H4 (cell line): Measurements from ENCODE around the gene PPP1R3F. TPM values are rescaled to one million over a fixed set of nuclear protein-coding genes. Genes with fewer than 3 reads are reported as not detected.
"Not testable (repeated sequence)": the region's sequence is repeated elsewhere in the genome, so short reads cannot be mapped to it uniquely, and the experiment has no call there.

Source experiments
- DNase-seq: peaks from one replicate; pipeline ENCODE4 v3.0.0-alpha.2; 2015; ENCODE audit warnings: low spot score
- total RNA-seq: library from RNA; depleted of rRNA; stranded (reverse); fragments of >200 nt; shearing (Covaris generic); gene quantifications from 2 replicates; pipeline ENCODE4 v1.2.3, GENCODE V29; 2014

The PPP1R3F gene
- total RNA-seq, 1 experiment from 2014 or later: 10.5 TPM

- no peak for DNase-seq
Observed at GRCh38 chrX:49273181-49273727, 3.7 kb downstream of the PPP1R3F start.

DNA sequence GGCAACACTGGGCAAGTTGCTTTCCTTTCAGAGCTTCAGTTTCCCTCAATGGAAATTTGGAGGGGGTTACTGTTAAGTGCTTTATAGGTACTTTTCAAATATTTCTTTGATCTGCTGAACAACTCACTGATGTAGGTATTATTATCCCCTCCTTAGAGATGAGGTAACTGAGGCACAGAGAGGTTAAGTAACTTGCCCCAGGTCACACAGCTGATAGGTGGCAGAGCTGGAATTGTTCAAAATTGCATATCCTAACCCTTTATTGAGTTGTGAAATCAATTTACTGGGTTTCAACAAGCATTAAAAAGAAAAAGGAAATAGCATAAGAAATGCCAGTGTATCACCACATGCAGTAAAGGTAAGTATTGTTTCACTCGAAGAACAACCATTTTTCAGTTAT is 6.6 kb downstream of the PPP1R3F start:
- no peak for DNase-seq

- no peak for DNase-seq
Observed at GRCh38 chrX:49276671-49277534, 7.3 kb downstream of the PPP1R3F start.

DNA sequence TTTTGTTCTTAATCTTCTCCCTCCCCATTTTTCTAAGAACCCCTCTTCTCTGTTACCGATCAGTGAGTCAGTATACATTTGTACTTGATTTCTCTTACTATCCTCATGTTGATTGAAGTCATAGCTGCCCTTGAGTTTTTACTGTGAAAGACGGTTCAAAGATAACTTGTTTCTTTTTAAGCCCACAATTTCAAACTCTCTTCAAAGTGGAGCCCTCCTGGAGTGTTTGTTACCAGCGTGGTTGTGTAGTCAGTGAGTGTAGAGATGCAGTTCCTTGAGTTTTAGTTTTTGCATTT is 7.9 kb downstream of the PPP1R3F start:
- DNase-seq: no peak

GRCh38 chrX:49278081-49278480 is 8.5 kb downstream of the PPP1R3F start:
- no peak for DNase-seq

GRCh38 chrX:49282647-49283011 is 13.0 kb downstream of the PPP1R3F start:
- no peak for DNase-seq

GRCh38 chrX:49284212-49284611 is 14.6 kb downstream of the PPP1R3F start:
- no peak for DNase-seq

DNA sequence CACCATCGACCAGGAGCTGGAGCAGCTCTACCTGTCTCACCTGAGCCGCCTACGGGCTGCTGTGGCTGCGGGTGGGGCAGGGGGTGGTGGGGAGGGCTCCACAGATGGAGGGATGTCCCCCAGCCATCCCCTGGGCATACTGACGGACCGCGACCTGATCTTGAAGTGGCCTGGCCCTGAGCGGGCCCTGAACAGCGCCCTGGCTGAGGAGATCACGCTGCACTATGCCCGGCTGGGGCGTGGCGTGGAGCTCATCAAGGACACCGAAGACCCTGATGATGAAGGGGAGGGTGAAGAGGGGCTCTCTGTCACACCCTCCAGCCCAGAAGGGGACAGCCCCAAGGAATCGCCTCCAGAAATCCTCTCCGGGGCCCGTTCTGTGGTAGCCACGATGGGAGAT is 16.5 kb downstream of the PPP1R3F start:
- no peak for DNase-seq

- no peak for DNase-seq
Observed at GRCh38 chrX:49286581-49286980, 17.0 kb downstream of the PPP1R3F start.

- DNase-seq: no peak
Observed at GRCh38 chrX:49287665-49288064, 18.1 kb downstream of the PPP1R3F start.

- no peak for DNase-seq
Observed at GRCh38 chrX:49290215-49290614, 20.6 kb downstream of the PPP1R3F start.

DNA sequence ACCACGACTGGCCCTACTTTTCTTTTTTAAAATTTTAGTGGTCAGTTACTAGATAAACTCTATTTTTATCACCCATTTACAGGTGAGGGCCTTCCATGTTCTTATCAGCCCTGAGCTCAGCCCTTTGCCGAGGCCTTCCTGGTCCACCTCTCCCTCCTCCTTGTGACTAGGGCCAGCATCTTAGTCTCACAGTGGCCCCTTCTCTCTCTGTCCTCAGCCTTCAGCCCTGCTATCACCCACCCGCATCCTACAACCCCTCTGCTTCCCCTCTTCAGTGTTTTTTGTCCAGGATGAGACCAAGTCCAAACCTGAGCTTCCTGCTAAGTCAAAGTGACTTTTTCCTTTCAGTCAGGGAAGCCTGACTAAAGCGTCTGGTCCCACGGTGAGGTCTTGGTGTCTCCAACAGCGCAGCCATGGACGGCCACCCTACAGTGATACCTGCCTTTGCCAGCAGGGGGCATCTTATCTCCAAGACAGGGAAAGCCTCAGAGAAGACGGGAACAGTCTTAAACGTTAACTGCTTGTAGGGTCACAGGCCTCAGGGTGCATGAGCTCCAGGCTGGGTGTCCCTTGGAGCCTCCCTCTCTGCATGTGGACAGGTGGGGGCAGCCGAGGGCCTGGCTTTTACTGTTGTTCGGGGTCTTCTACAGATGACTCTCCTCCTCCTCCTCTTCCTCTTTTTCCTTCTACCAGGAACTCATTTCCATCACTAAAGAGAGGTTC is 22.2 kb downstream of the PPP1R3F start:
- peak; percentile 53 for DNase-seq

- DNase-seq: no peak
Observed at GRCh38 chrX:49292400-49293362, 23.1 kb downstream of the PPP1R3F start.

DNA sequence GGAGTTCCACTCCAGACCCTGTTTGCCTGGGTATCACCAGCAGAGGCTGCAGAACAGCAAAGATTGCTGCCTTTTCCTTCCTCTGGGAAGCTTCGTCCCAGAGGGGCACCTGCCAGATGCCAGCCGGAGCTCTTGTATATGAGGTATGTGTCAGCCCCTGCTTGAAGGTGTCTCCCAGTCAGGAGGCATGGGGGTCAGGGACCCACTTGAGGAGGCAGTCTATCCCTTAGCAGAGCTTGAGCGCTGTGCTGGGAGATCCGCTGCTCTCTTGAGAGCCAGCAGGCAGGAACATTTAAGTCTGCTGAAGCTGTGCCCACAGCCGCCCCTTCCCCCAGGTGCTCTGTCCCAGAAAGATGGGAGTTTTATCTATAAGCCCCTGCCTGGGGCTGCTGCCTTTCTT is 29.7 kb downstream of the PPP1R3F start:
- DNase-seq: not testable (repeated sequence)

GRCh38 chrX:49300703-49301102 is 31.1 kb downstream of the PPP1R3F start:
- DNase-seq: no peak

DNA sequence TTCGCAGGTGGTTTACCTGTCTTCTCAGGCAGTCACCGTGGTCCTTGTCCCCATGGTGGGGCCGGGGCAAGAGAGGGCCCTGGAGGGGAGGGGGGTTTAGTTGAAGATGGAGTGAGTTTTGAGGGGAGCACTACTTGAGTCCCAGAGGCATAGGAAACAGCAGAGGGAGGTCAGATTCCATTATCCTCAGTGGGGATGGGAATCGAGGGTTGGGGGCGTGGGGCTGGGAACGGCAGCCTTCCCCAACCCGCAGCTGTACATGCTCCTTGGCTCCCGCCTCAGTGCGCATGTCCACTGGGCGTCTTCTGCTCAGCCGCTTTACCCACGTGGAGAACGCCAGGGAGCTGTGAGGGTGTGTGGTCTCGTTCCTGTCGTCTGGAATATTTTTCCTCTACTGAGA is 33.8 kb downstream of the PPP1R3F start, which contains the start of gene GAGE10:
Gene GAGE10 (plus strand): TSS at position 301 of the 400 bp plus-strand sequence. CDS start 1,214 bp downstream, outside the sequence.
- DNase-seq: no peak

- not testable (repeated sequence) for DNase-seq
Observed at GRCh38 chrX:49307775-49308174, 38.2 kb downstream of the PPP1R3F start.

- no peak for DNase-seq
Observed at GRCh38 chrX:49308604-49309269, 39.1 kb downstream of the PPP1R3F start.

GRCh38 chrX:49309401-49309981 is 39.9 kb downstream of the PPP1R3F start:
- peak; percentile 11 for DNase-seq

- no peak for DNase-seq
Observed at GRCh38 chrX:49310371-49310770, 40.8 kb downstream of the PPP1R3F start.

DNA sequence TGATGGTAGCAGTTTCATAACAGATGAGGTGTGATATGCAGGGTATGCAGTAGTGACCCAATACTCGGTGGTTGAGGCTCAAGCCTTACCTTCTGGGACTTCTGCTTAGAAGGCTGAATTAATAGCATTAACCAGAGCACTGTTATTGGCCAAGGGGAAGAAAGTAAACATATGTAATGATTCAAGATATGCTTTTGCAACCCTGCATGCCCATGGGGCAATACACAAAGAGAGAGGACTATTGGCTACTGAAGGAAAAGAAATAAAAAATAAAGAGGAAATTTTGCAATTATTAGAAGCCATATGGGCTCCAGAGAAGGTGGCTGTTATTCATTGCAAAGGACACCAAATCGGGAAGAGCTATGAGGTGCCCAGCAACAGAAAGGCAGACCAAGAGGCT is 42.6 kb downstream of the PPP1R3F start:
- DNase-seq: no peak
